Gastrocnemius medialis (tissue), 4 donors: ENCODE data around the gene ENOX2. TPM values are rescaled to one million over a fixed set of nuclear protein-coding genes. Genes with fewer than 3 reads are reported as not detected.

Source experiments
- ATAC-seq, 2 donors: fragments of 150-250 bp; one replicate each; pipeline ENCODE4 v1.9.1; 2016
- DNase-seq, 2 donors: peaks; one replicate each; pipeline ENCODE4 v3.0.0-alpha.2; 2019
- H3K27ac ChIP-seq, 4 donors: fragments of 200-600 bp; sonication (generic); 1 replicate in 1 of 4; 2 replicates in 3 of 4; pipeline ENCODE4 v1.5.1; 2016 to 2018; ENCODE audit warnings: mild to moderate bottlenecking in 2 of 4, moderate library complexity in 1 of 4
- H3K27me3 ChIP-seq, 3 donors: fragments of 200-600 bp; sonication (generic) in 2 of 3; 1 replicate in 1 of 3; 2 replicates in 2 of 3; pipeline versions ENCODE4 v1.5.1 to v1.6.0; 2016 to 2019; ENCODE audit warnings: mild to moderate bottlenecking in 1 of 3, moderate library complexity in 1 of 3
- H3K36me3 ChIP-seq, 2 donors: fragments of 200-600 bp; sonication (generic) in 1 of 2; one replicate each; pipeline ENCODE4 v1.5.1; 2017 to 2018
- H3K4me1 ChIP-seq, 2 donors: fragments of 200-600 bp; sonication (generic) in 1 of 2; one replicate each; pipeline ENCODE4 v1.5.1; 2016 to 2017; ENCODE audit warnings: mild to moderate bottlenecking in 2 of 2
- H3K4me3 ChIP-seq, 4 donors: fragments of 200-600 bp; sonication (generic) in 3 of 4; 1 replicate in 1 of 4; 2 replicates in 3 of 4; pipeline ENCODE4 v1.5.1; 2016 to 2019; ENCODE audit warnings: mild to moderate bottlenecking in 2 of 4
- H3K9me3 ChIP-seq, 3 donors: fragments of 200-600 bp; sonication (generic) in 2 of 3; 1 replicate in 1 of 3; 2 replicates in 2 of 3; pipeline ENCODE4 v1.5.1; 2016 to 2019
- CTCF ChIP-seq, 5 experiments: fragments of 450-650 bp in 3 of 5; fragments of 200-600 bp in 2 of 5; sonication (generic) in 2 of 5; IDR thresholded peaks in 4 of 5; conservative IDR thresholded peaks in 1 of 5; 1 replicate in 4 of 5; 2 replicates in 1 of 5; pipeline ENCODE4 v1.5.1; 2016 to 2019; ENCODE audit warnings: antibody characterized with exemption in 5 of 5, mild to moderate bottlenecking in 3 of 5, moderate library complexity in 3 of 5
- POLR2A ChIP-seq, 2 donors: fragments of 450-650 bp; IDR thresholded peaks; one replicate each; pipeline ENCODE4 v1.6.1; 2017; ENCODE audit warnings: antibody characterized with exemption in 2 of 2, mild to moderate bottlenecking in 2 of 2, moderate library complexity in 2 of 2
- in situ Hi-C, 4 donors: fragments of 200-750 bp; cut with MboI; loops; one replicate each; pipeline versions ENCODE4 v1.15.0 to v1.8.0; 2017; ENCODE audit warnings: low sequenced_read_pairs in 4 of 4
- intact Hi-C: fragments of 100-400 bp; cut with DNase I; formaldehyde crosslinking; loops from one replicate; pipeline ENCODE4 v1.15.1; 2023; ENCODE audit warnings: low total_unique reads
- total RNA-seq, 4 donors: library from RNA; depleted of rRNA; stranded (reverse); fragments of >200 nt; gene quantifications; one replicate each; pipeline versions ENCODE4 v1.1.0 to v1.2.3, GENCODE V29; 2016

ENOX2 gene
- total RNA-seq, 4 donors from 2014 or later: 7.2 to 10.9 (median 7.9) TPM

- ATAC-seq (no peak), DNase-seq (no peak)
- no peak overlapping the region for H3K27ac ChIP-seq
- TF ChIP-seq CTCF (IDR thresholded peaks at IDR 0.05 in 4 of 5, conservative IDR thresholded peaks at IDR 0.05 in 1 of 5) (no peak), POLR2A (IDR thresholded peaks at IDR 0.05) (no peak)
- H3K9me3 ChIP-seq: no peaks in the 10 kb centered on the region
- H3K4me1 ChIP-seq: no peaks in the 10 kb centered on the region
- no peaks in the 10 kb centered on the region for H3K27me3 ChIP-seq
- intact Hi-C loops (no loop called here), in situ Hi-C loops (no loop called here)
- H3K36me3 ChIP-seq: peaks cover 0 to 7% of the 10 kb centered on the region in 2 donors
- H3K4me3 ChIP-seq: no peak overlapping the region
Measured at GRCh38 chrX:130636277-130636676, 266.7 kb downstream of the ENOX2 start.

DNA sequence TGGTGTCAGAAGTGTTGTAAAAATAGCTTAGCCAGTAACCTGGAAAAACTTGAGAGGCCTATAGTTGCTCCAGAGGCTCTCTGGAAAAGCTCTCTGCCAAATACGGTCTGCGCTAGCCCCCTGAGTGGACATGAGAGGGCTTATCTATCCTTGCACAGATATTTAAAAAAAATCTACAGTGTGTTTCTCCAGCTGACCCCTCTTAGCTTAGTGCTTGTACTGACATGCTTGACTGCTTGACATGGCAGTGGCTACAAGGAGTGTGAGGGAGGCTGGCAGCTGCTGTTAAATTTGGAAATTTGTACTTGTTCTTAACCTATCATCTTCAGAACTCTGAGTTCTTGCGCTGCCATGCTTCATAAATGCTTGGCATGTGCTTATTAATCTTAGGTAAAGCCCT is 272.0 kb downstream of the ENOX2 start:
- TF ChIP-seq POLR2A (IDR thresholded peaks at IDR 0.05) (no peak), CTCF (IDR thresholded peaks at IDR 0.05 in 4 of 5, conservative IDR thresholded peaks at IDR 0.05 in 1 of 5) (no peak)
- Histone ChIP-seq H3K9me3 (no peaks in the 10 kb centered on the region), H3K4me3 (no peak overlapping the region), H3K27ac (no peak overlapping the region), H3K36me3 (peaks cover 0 to 4% of the 10 kb centered on the region in 2 donors), H3K27me3 (no peaks in the 10 kb centered on the region), H3K4me1 (no peaks in the 10 kb centered on the region)
- no peak for DNase-seq
- intact Hi-C loops (no loop called here), in situ Hi-C loops (no loop called here)
- ATAC-seq: no peak

GRCh38 chrX:130628516-130628915 is 274.5 kb downstream of the ENOX2 start:
- intact Hi-C loops (no loop called here), in situ Hi-C loops (no loop called here)
- TF ChIP-seq CTCF (IDR thresholded peaks at IDR 0.05 in 4 of 5, conservative IDR thresholded peaks at IDR 0.05 in 1 of 5): no peak
- TF ChIP-seq POLR2A (IDR thresholded peaks at IDR 0.05): no peak

DNA sequence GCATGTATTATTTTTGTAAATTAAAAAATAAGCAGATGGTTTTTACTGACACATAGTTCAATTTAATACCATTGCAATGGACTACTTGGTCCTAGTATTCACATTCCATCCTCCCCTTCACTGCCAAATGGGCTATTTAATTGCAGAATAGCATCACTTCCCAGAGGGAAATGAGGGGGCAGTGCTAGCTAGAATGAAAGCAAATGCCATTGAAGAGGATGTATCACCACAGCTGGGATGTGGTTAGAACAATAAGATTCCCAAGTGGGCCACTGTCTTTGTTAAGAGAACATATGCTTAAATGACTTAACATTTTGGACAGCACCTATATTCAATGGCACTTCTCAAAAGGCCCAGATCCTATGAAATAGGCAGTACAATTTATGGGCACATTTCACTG is 276.5 kb downstream of the ENOX2 start:
- Histone ChIP-seq H3K36me3 (no peaks in the 10 kb centered on the region), H3K4me1 (no peaks in the 10 kb centered on the region), H3K27me3 (no peaks in the 10 kb centered on the region), H3K27ac (no peak overlapping the region), H3K4me3 (no peak overlapping the region), H3K9me3 (no peaks in the 10 kb centered on the region)
- ATAC-seq (no peak), DNase-seq (no peak)
- in situ Hi-C loops (no loop called here), intact Hi-C loops (no loop called here)
- TF ChIP-seq POLR2A (IDR thresholded peaks at IDR 0.05) (no peak), CTCF (IDR thresholded peaks at IDR 0.05 in 4 of 5, conservative IDR thresholded peaks at IDR 0.05 in 1 of 5) (no peak)

More at GRCh38 chrX:130628516-130628915, 274.5 kb downstream of the ENOX2 start:
- H3K27me3 ChIP-seq: no peaks in the 10 kb centered on the region
- no peak for DNase-seq
- ATAC-seq: no peak
- no peaks in the 10 kb centered on the region for H3K4me1 ChIP-seq
- H3K27ac ChIP-seq: no peak overlapping the region
- no peak overlapping the region for H3K4me3 ChIP-seq
- H3K36me3 ChIP-seq: no peaks in the 10 kb centered on the region
- H3K9me3 ChIP-seq: no peaks in the 10 kb centered on the region

DNA sequence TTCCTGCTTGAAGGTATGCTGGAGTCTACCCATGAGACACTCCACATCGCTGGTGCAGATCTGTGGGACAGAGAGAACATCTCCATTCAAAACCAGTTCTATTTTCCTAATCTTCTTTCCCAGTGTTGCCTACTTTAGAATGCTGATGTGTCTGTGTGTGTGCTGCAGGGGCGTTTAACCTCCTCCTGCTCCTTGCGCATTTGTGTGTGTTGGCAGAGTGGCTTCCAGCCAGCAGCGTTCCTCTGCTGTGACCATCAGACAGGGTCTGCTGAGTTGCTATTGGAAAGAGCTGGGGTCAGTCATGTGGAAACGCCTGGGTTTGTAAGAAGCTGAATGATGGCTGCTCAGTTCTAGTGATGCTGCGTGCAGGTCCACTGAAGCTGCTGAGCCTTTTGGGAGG is 277.6 kb downstream of the ENOX2 start:
- ATAC-seq: no peak
- Histone ChIP-seq H3K27me3 (no peaks in the 10 kb centered on the region), H3K9me3 (no peaks in the 10 kb centered on the region)

More for the DNA sequence above, 277.6 kb downstream of the ENOX2 start:
- intact Hi-C loops: no loop called here
- Histone ChIP-seq H3K4me3 (no peak overlapping the region), H3K36me3 (no peaks in the 10 kb centered on the region), H3K4me1 (no peaks in the 10 kb centered on the region), H3K27ac (no peak overlapping the region)
- in situ Hi-C loops: no loop called here
- no peak for DNase-seq
- TF ChIP-seq CTCF (IDR thresholded peaks at IDR 0.05 in 4 of 5, conservative IDR thresholded peaks at IDR 0.05 in 1 of 5): no peak
